Coronary artery (tissue), 2 donors: ENCODE results near the gene RAD9A.

Experiments
- DNase-seq: peaks from one replicate; pipeline ENCODE4 v3.0.0-alpha.2; 2017; ENCODE audit warnings: low spot score
- H3K27ac ChIP-seq, 2 donors: fragments of 200-600 bp; sonication (generic); one replicate each; pipeline ENCODE4 v1.5.1; 2016 to 2019
- H3K4me3 ChIP-seq: fragments of 200-600 bp; sonication (generic); 2 replicates; pipeline ENCODE4 v1.5.1; 2016; ENCODE audit warnings: mild to moderate bottlenecking, moderate library complexity
- TF ChIP-seq, protein P1 (sequence below): fragments of 200-600 bp; sonication (generic); IDR thresholded peaks from one replicate; pipeline ENCODE4 v1.5.1; 2019; ENCODE audit warnings: antibody characterized with exemption

RAD9A gene

DNA sequence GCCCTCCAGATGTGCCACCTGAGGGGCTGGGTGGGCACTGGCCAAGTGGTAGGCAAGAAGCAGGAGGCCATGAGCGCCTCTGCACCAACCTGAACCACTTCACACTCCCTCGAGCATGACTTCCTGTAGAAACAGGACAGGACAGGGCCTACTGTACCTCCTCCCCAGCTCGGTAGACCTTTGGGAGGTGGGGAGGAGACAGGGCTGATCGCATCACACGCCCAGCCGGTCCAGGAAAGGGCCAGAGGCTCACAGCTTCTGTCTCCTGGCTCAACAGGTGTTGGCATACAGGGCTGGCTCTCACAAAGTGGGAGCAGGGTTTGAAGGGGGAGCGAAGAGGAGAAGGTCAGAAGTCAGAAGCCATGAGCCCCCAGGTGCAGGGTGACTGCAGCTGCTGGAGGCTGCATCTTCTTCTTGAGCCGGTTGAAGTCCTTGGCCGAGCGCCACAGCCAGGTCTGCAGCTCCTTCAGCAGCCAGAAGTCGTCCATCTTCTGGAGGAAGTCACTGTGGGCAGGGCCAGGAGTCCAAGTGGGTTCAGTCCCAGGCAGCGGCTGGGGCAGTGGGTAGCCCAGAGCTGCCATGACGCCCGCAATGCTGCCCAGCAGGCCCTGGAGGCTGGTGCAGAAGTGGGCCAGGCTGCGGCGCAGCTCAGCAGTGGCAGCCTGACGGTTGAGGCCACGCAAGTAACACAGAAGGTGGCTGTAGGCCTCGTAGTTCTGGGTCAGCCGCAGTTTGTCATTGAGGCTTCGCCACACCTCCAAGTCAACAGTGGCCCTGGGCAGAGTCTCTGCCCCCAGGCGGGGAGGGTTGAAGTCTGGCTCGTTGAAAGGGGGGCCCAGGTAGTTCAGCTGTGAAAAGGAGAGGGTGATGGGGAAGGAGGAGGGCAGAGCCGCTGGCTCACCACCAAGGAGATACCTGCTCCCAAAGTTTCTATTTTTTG lies 26.7 kb upstream of the RAD9A start:
- TF ChIP-seq, protein P1, sequence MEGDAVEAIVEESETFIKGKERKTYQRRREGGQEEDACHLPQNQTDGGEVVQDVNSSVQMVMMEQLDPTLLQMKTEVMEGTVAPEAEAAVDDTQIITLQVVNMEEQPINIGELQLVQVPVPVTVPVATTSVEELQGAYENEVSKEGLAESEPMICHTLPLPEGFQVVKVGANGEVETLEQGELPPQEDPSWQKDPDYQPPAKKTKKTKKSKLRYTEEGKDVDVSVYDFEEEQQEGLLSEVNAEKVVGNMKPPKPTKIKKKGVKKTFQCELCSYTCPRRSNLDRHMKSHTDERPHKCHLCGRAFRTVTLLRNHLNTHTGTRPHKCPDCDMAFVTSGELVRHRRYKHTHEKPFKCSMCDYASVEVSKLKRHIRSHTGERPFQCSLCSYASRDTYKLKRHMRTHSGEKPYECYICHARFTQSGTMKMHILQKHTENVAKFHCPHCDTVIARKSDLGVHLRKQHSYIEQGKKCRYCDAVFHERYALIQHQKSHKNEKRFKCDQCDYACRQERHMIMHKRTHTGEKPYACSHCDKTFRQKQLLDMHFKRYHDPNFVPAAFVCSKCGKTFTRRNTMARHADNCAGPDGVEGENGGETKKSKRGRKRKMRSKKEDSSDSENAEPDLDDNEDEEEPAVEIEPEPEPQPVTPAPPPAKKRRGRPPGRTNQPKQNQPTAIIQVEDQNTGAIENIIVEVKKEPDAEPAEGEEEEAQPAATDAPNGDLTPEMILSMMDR, result no peak
- no peak for DNase-seq
- H3K4me3 ChIP-seq, result no peak overlapping the region
- H3K27ac ChIP-seq, result no peak overlapping the region

DNA sequence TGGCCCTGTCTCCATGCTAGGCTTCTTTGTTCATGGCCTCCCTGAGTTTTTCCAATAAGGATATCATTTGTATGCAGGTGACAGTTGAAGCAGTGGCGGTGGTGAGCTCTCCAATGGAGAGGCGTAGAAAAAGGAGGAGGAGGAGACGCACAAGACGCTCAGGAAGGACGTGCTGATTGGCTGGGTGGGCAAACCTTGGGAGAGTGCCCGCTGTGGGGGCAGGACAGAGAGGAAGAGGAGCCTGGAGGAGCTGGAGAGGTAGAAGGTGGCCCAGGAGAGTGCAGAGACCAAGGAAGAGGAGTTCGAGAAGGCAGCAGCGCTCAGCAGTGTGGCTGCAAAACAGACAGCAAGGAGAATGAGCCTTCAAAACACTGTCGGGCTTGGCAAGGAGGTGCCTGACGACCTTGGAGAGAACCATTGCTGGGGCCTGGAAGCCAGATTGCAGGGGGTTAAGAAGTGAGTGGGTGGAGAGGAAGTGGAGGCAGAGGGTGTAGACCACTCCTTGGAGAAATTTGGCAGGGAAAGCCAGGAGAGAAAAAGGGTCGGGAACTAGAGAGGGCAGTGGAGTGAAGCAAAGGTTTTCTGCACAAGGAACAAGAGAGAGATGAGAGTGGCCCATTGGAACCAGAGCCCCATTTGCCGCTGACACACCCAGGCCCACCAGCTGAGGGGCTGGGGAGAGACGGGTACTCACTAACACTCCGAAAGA lies 25.9 kb upstream of the RAD9A start:
- DNase-seq, result no peak
- peak overlapping the region; percentile 45 for H3K4me3 ChIP-seq
- TF ChIP-seq, protein P1, result no peak
- peak overlapping the region in 1 of 2 donors; percentile 73 for H3K27ac ChIP-seq

DNA sequence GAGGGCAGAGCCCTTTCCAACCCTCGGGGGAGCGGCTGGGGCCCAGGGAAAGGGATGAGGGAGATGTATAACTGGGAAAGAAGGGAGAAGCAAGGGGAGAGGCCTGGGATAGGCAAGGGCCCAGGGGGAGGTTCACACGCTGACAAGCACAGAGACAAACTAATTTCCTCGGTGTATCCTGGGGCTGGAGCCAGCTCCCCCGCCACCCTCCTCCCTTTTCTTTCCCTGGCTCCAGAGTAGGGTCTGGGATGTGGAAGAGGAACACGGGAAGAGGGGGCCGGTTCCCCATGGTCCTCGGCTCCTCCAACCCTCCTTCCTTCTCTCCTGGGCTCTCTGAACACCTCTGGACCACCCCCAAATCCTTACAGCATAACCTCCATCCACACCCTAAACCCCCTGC lies 25.2 kb upstream of the RAD9A start:
- TF ChIP-seq, protein P1, result no peak
- Histone ChIP-seq H3K27ac (peak overlapping the region in 1 of 2 donors; percentile 73), H3K4me3 (peak overlapping the region; percentile 45)
- DNase-seq, result no peak

DNA sequence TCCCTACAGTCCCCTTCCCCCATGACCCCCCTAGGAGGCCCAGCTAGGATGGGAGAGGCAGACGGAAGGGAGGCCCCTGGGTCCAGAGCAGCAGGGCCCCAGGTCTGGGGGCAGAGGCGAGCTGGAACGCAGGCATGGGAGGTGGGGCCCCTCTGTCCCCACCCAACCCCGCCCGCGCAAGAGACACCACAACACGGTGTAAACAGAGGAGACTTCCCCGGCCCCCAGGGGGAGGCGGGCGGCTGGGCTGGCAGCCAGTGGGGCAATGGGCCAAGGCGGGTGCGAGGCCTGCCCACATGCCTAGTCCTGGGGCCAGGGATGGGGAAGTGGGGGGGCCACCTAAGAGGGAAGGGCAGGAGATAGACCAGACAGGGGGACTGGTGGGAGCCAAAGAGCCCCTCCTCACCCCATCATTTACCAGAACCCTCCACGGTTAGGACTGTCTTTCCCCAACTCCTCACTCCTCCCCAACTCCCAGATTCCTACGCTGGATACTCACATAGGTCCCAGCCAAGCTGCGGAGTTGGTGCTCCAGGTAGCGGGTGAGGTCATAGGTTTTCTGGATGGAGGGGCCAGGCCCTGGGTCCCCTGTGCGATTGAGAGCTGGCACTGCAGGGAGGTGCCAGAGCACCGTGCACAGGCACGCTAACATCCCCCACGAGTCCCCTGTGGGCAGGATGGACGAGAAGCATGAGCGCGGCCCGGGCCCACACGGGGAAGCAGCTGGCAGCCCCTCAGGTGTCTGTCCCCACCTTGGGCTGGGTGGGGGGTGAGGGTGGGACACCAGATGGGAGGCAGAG lies 24.6 kb upstream of the RAD9A start:
- H3K4me3 ChIP-seq, result peak overlapping the region; percentile 45

DNA sequence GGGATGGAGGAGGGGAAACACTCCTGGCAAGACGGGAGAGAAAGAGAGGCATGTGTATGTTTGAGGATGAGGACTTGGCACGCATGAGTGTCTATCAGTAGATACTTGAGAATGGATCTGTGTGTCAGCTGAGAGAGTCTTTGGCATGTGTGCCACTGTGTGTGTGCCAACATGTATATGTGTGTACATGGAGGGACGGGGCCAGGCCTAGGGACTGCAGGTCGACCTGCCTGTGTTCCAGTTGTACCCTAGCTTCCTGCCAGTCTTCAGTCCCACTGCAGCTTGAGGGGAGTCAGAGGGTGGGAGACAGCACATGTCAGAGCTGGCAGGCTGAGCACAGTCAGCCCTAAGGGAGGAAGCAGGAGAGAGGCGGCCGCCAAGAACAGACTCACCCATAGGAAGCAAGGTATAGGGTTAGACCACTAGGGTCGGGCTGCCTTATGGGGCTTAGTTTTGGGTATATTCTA lies 24.0 kb upstream of the RAD9A start:
- peak overlapping the region; percentile 3 for H3K4me3 ChIP-seq
- DNase-seq, result peak; percentile 72
- TF ChIP-seq, protein P1, result no peak
- H3K27ac ChIP-seq, result peak overlapping the region in 1 of 2 donors; percentile 73

More for the DNA sequence above, 24.6 kb upstream of the RAD9A start:
- DNase-seq, result no peak
- TF ChIP-seq, protein P1, result no peak
- peak overlapping the region in 1 of 2 donors; percentile 73 for H3K27ac ChIP-seq

DNA sequence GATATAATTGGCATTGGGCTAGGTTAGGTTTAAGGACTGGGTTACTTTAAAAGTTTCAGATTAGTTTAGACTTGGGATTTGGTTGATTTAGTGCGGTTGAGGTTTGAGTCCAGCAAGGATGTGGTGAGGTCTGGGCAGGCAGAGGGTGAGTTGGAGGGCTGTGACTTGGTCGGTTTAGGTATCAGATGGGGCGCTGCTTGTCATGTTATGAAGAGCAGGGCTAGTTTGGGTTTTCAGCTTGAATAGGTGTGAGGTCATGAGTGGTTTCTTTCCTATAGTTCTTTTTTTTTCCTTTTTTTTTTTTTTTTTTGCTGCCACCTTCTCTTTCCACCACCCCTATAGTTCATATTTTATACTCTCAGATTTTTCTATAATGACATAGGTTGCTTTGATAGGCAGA lies 23.2 kb upstream of the RAD9A start:
- H3K27ac ChIP-seq, result no peak overlapping the region
- no peak overlapping the region for H3K4me3 ChIP-seq
- TF ChIP-seq, protein P1, result no peak
- DNase-seq, result no peak
